ENCODE data around the gene TSHZ3. TPM values are rescaled to one million over a fixed set of nuclear protein-coding genes. Genes with fewer than 3 reads are reported as not detected.

TSHZ3 gene
- polyA plus RNA-seq, 1 donor from 2014 or later = 2.4 TPM

- no peak overlapping the region for H3K27ac ChIP-seq (ENCODE audit: low read length)
- H3K4me3 ChIP-seq (ENCODE audit: low read length) = no peak overlapping the region
- no peaks in the 10 kb centered on the region for H3K79me2 ChIP-seq (replicated peaks; ENCODE audit: insufficient read depth, low read length)
- no peaks in the 10 kb centered on the region for H3F3A ChIP-seq (ENCODE audit: insufficient read depth, low read length, poor library complexity, severe bottlenecking)
- no peaks in the 10 kb centered on the region for H3K36me3 ChIP-seq (ENCODE audit: insufficient read depth, low read length)
- no peak overlapping the region for H3K4me2 ChIP-seq (ENCODE audit: low read length)
- TF ChIP-seq MXI1 (conservative IDR thresholded peaks at IDR 0.05; ENCODE audit: poor library complexity, severe bottlenecking) (no peak), RAD21 (conservative IDR thresholded peaks at IDR 0.05) (no peak), SMC3 (conservative IDR thresholded peaks at IDR 0.05; ENCODE audit: poor library complexity) (no peak), CTCF (IDR thresholded peaks at IDR 0.05; ENCODE audit: poor library complexity, severe bottlenecking) (no peak), REST (IDR thresholded peaks at IDR 0.05; ENCODE audit: borderline replicate concordance) (no peak), TAF1 (IDR thresholded peaks at IDR 0.05; ENCODE audit: low read depth) (no peak), EZH2 (IDR thresholded peaks at IDR 0.05; ENCODE audit: borderline replicate concordance, insufficient read depth, low read length, poor library complexity, severe bottlenecking) (no peak), POLR2AphosphoS5 (IDR thresholded peaks at IDR 0.05) (no peak), EP300 (conservative IDR thresholded peaks at IDR 0.05; ENCODE audit: poor library complexity, severe bottlenecking) (no peak)
- no peaks in the 10 kb centered on the region for H3K9me3 ChIP-seq (ENCODE audit: low read length)
- no peaks in the 10 kb centered on the region for H3K27me3 ChIP-seq (ENCODE audit: insufficient read depth, low read depth, low read length)
- no peaks in the 10 kb centered on the region for H4K20me1 ChIP-seq (ENCODE audit: insufficient read depth)
- H3K9ac ChIP-seq (ENCODE audit: low read length) = no peak overlapping the region
- no peaks in the 10 kb centered on the region for H3K9me2 ChIP-seq (ENCODE audit: insufficient read depth, low read length)
- no peak overlapping the region for H2AFZ ChIP-seq (ENCODE audit: low read depth, low read length)
Measured at GRCh38 chr19:31283701-31284100, 65.5 kb downstream of the TSHZ3 start.

GRCh38 chr19:31282346-31282745 lies 66.9 kb downstream of the TSHZ3 start:
- no peaks in the 10 kb centered on the region for H3K36me3 ChIP-seq (ENCODE audit: insufficient read depth, low read length)
- no peaks in the 10 kb centered on the region for H3K9me3 ChIP-seq (ENCODE audit: low read length)
- no peak overlapping the region for H3K27ac ChIP-seq (ENCODE audit: low read length)
- H3K4me2 ChIP-seq (ENCODE audit: low read length) = no peak overlapping the region
- H2AFZ ChIP-seq (ENCODE audit: low read depth, low read length) = no peak overlapping the region
- H3K27me3 ChIP-seq (ENCODE audit: insufficient read depth, low read depth, low read length) = no peaks in the 10 kb centered on the region
- H3K9me2 ChIP-seq (ENCODE audit: insufficient read depth, low read length) = no peaks in the 10 kb centered on the region
- no peak overlapping the region for H3K9ac ChIP-seq (ENCODE audit: low read length)
- TF ChIP-seq MXI1 (conservative IDR thresholded peaks at IDR 0.05; ENCODE audit: poor library complexity, severe bottlenecking) (no peak), REST (IDR thresholded peaks at IDR 0.05; ENCODE audit: borderline replicate concordance) (no peak), CTCF (IDR thresholded peaks at IDR 0.05; ENCODE audit: poor library complexity, severe bottlenecking) (no peak), EP300 (conservative IDR thresholded peaks at IDR 0.05; ENCODE audit: poor library complexity, severe bottlenecking) (no peak), EZH2 (IDR thresholded peaks at IDR 0.05; ENCODE audit: borderline replicate concordance, insufficient read depth, low read length, poor library complexity, severe bottlenecking) (no peak), POLR2AphosphoS5 (IDR thresholded peaks at IDR 0.05) (no peak), SMC3 (conservative IDR thresholded peaks at IDR 0.05; ENCODE audit: poor library complexity) (no peak), TAF1 (IDR thresholded peaks at IDR 0.05; ENCODE audit: low read depth) (no peak), RAD21 (conservative IDR thresholded peaks at IDR 0.05) (no peak)
- H3F3A ChIP-seq (ENCODE audit: insufficient read depth, low read length, poor library complexity, severe bottlenecking) = no peaks in the 10 kb centered on the region
- H3K79me2 ChIP-seq (replicated peaks; ENCODE audit: insufficient read depth, low read length) = no peaks in the 10 kb centered on the region
- no peaks in the 10 kb centered on the region for H4K20me1 ChIP-seq (ENCODE audit: insufficient read depth)
- H3K4me3 ChIP-seq (ENCODE audit: low read length) = no peak overlapping the region
